LNCaP clone FGC (cell line): ENCODE data around the gene POLRMT.

Experiments used
- DNase-seq: peaks from one replicate; pipeline ENCODE4 v3.0.0-alpha.2; 2011; ENCODE audit warnings: low read depth
- H3K4me3 ChIP-seq: 2 replicates; pipeline ENCODE4 v1.5.1; 2011; ENCODE audit warnings: mild to moderate bottlenecking, low read depth, low read length, control low read depth
- CTCF ChIP-seq: IDR thresholded peaks from 2 replicates; pipeline ENCODE4 v1.5.1; 2012; ENCODE audit warnings: mild to moderate bottlenecking; ENCODE audit not compliant: control insufficient read depth, insufficient read depth; ENCODE audit errors: extremely low read depth

The POLRMT gene

DNA sequence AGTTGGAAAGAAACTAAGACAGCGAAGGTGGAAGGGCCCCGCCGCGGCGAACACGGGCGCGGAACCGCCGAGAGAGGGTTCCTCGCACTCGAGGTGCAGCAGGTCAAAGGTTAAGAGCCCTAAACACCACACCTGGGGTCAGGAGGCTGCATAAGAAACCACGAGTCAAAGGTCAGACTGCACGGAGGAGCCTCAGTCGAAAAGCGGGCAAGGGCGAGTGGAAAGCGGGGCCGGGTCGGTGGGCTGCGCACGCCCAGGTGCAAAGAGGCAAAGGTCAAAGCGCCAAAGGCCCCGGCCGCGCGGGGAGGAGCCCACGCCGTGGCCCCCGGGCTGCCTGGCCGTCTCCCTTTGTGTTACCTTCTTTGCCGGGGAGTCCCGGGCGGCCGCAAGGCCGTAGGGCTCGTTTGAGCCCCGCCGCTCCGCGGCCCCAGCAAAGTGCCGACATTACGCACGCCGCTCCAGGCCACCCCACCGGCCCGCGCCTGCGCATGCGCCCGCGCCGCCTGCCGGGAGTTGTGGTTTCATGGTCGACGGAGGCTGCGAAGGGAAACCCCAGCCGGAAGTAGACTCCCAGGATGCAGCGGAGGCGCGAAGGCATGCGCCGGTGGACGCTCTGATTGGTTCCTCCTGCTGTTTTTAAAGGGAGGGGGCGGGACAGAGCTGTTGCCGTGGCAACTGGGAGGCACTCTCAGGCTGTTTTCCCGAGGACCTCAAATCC lies at the start of gene POLRMT:
Gene POLRMT, minus strand, starts transcription at position 470 of the 718 bp plus-strand sequence. Its CDS starts 25 bp downstream, at position 445.
- no peak for TF ChIP-seq CTCF

GRCh38 chr19:682678-683320 lies 49.5 kb upstream of the POLRMT start:
- H3K4me3 ChIP-seq = no peak overlapping the region
- no peak for TF ChIP-seq CTCF
- DNase-seq = no peak

More for the DNA sequence above, at the start of gene POLRMT:
- peak within 1 kb of the TSS; percentile 93 for H3K4me3 ChIP-seq
- peak; percentile 93 for DNase-seq

DNA sequence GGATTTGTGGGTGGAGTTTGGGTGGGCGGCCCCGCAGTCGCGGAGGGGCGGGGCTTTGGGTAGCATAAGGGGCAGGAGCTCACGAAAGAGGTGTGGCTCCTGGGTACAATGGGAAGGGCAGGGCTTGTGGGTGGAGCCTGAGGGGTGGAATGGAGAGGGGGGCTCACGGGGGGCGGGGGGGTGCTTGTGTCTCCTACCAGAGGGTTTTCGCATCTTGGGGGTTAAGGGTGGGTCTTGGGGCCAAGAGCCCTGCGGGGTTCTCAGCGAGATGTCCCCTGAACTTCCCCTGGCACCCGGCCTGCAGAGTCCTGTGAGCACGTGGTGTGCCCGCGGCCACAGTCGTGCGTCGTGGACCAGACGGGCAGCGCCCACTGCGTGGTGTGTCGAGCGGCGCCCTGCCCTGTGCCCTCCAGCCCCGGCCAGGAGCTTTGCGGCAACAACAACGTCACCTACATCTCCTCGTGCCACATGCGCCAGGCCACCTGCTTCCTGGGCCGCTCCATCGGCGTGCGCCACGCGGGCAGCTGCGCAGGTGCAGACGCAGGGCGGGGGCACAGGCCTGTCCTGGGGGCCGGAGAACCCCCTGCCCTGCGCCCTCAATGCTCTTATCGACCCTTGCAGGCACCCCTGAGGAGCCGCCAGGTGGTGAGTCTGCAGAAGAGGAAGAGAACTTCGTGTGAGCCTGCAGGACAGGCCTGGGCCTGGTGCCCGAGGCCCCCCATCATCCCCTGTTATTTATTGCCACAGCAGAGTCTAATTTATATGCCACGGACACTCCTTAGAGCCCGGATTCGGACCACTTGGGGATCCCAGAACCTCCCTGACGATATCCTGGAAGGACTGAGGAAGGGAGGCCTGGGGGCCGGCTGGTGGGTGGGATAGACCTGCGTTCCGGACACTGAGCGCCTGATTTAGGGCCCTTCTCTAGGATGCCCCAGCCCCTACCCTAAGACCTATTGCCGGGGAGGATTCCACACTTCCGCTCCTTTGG lies 48.0 kb upstream of the POLRMT start:
- peak overlapping the region; percentile 61 for H3K4me3 ChIP-seq
- no peak for TF ChIP-seq CTCF
- DNase-seq = peak; percentile 72

DNA sequence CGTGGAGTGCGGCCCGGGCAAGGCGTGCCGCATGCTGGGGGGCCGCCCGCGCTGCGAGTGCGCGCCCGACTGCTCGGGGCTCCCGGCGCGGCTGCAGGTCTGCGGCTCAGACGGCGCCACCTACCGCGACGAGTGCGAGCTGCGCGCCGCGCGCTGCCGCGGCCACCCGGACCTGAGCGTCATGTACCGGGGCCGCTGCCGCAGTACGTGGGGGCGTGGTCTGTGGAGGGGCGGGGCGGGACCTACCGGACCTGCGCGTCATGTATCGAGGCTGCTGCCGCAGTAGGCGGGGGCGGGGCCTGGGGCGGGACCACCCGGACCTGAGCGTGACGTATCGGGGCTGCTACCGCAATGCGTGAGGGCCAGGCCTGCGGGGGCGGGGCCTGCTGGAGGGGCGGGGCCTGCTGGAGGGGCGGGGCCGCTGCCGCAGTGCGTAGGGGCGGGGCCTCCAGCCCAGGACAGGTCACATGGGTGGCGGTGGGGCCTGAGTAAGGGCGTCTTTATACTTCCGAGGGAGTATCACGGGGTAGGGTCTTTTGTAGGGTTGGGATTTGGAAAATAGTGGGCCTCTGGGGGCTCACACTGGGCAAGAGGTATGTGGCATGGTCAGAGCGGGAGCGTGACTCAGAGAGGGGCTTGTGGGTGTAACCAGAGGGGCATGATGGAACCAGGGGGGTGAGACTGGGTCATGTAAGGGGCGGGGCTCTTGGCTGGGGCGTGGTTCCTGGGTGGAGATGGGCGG lies 47.1 kb upstream of the POLRMT start:
- peak overlapping the region; percentile 61 for H3K4me3 ChIP-seq
- DNase-seq = peak; percentile 87
- TF ChIP-seq CTCF = peak; percentile 72

DNA sequence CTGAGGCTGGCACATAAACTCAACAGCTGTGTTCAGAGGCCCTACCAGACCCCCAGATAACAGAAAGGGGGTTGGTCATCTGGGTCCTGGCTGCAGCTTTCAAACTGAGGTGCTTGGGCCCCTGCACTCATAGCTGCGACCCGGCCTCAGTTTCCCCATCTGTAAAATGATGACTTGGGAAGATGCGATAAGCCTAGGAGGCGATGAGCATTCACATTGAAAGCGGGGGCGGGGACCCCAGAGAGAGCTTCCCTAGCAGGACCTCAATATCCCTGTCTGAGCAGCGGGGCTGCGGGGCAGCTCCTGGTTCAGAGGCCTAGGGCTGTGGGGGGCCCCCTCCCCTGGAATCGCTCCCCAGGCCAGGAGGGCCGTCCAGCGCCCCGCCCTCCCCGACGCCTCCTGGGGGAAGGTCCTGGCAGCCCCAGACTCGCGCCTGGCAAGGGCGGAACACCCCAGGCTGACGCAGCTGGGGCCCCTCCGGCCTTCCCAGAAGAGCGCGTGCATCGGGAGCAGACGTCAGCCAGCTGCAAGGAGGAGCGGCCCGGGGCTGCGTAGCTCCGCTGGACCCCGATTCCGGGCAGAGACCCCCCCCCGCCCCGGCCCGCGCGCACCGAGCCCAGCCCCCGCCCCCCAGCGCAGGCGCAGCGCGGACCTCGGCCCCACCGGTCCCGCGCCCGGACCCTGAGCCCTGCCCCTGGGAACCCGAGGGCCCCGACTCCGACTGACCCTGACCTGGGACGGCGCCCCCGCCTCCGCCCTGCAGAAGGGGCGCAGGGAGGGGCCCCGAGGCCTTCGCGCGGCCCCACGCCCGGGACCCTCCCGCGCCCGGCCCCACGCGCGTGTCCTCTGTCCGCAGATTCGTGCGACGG lies 46.3 kb upstream of the POLRMT start:
- no peak for DNase-seq
- no peak for TF ChIP-seq CTCF
- H3K4me3 ChIP-seq = peak overlapping the region; percentile 59
